Neuronal stem cell (in vitro differentiated cells): ENCODE results near the gene RRP1B.
"Not testable (repeated sequence)": the region's sequence is repeated elsewhere in the genome, so short reads cannot be mapped to it uniquely, and the experiment has no call there.

Experiments used
- DNase-seq: peaks from one replicate; pipeline ENCODE4 v3.0.0-alpha.2; 2013; ENCODE audit warnings: low spot score
- H2AFZ ChIP-seq: one replicate; pipeline ENCODE4 v1.6.1; 2013; ENCODE audit warnings: mild to moderate bottlenecking, low read length, inconsistent platforms
- H2AK5ac ChIP-seq: 2 replicates; pipeline ENCODE4 v1.6.1; 2013; ENCODE audit warnings: low read depth, mild to moderate bottlenecking, inconsistent platforms, low read length, moderate library complexity, mixed read lengths
- H2BK120ac ChIP-seq: 2 replicates; pipeline ENCODE4 v1.6.1; 2013; ENCODE audit warnings: low read depth, mild to moderate bottlenecking, inconsistent platforms, low read length, moderate library complexity, mixed read lengths
- H2BK12ac ChIP-seq: one replicate; pipeline ENCODE4 v1.6.1; 2013; ENCODE audit warnings: low read length, inconsistent platforms
- H2BK15ac ChIP-seq: 2 replicates; pipeline ENCODE4 v1.6.1; 2013; ENCODE audit warnings: mild to moderate bottlenecking, low read length, inconsistent platforms, mixed read lengths
- H2BK5ac ChIP-seq: one replicate; pipeline ENCODE4 v1.6.1; 2013; ENCODE audit warnings: inconsistent platforms, mild to moderate bottlenecking, low read length, moderate library complexity
- H3K14ac ChIP-seq: one replicate; pipeline ENCODE4 v1.6.1; 2013; ENCODE audit warnings: low read length, inconsistent platforms
- H3K18ac ChIP-seq: 2 replicates; pipeline ENCODE4 v1.6.1; 2013; ENCODE audit warnings: low read length, inconsistent platforms
- H3K23ac ChIP-seq: 2 replicates; pipeline ENCODE4 v1.6.1; 2013; ENCODE audit warnings: low read depth, mild to moderate bottlenecking, mixed read lengths, low read length, inconsistent platforms; ENCODE audit not compliant: poor library complexity
- H3K27ac ChIP-seq: replicated peaks from 3 replicates; pipeline ENCODE4 v1.5.1; 2013; ENCODE audit warnings: low read length, inconsistent platforms
- H3K27me3 ChIP-seq, 3 experiments: 2 replicates each; pipeline ENCODE4 v1.6.1; 2013; ENCODE audit warnings: low read length in 3 of 3, mild to moderate bottlenecking in 2 of 3, inconsistent platforms in 1 of 3, low read depth in 1 of 3, mixed read lengths in 1 of 3, moderate library complexity in 1 of 3; ENCODE audit not compliant: control insufficient read depth in 3 of 3, insufficient read depth in 3 of 3
- H3K36me3 ChIP-seq, 2 donors: replicated peaks in 1 of 2; 2 replicates each; pipeline ENCODE4 v1.6.1; 2013; ENCODE audit warnings: low read length in 2 of 2; ENCODE audit not compliant: control insufficient read depth in 2 of 2, insufficient read depth in 2 of 2
- H3K4ac ChIP-seq: 2 replicates; pipeline ENCODE4 v1.6.1; 2013; ENCODE audit warnings: inconsistent platforms, mild to moderate bottlenecking, low read length, moderate library complexity
- H3K4me1 ChIP-seq, 2 donors: 1 replicate in 1 of 2; 2 replicates in 1 of 2; pipeline ENCODE4 v1.6.1; 2013; ENCODE audit warnings: low read length in 2 of 2, low read depth in 1 of 2; ENCODE audit not compliant: control insufficient read depth in 2 of 2, insufficient read depth in 1 of 2
- H3K4me2 ChIP-seq: one replicate; pipeline ENCODE4 v1.6.1; 2013; ENCODE audit warnings: mild to moderate bottlenecking, low read length, inconsistent platforms; ENCODE audit not compliant: insufficient read depth, poor library complexity, severe bottlenecking
- H3K4me3 ChIP-seq, 2 donors: 2 replicates each; pipeline ENCODE4 v1.5.1; 2013; ENCODE audit warnings: low read length in 2 of 2, mild to moderate bottlenecking in 2 of 2, inconsistent platforms in 1 of 2, moderate library complexity in 1 of 2
- H3K79me1 ChIP-seq: one replicate; pipeline ENCODE4 v1.6.1; 2013; ENCODE audit warnings: low read depth, mild to moderate bottlenecking, inconsistent platforms, low read length, moderate library complexity
- H3K9ac ChIP-seq: one replicate; pipeline ENCODE4 v1.6.1; 2013; ENCODE audit warnings: mild to moderate bottlenecking, low read depth, low read length, inconsistent platforms; ENCODE audit not compliant: poor library complexity
- H3K9me3 ChIP-seq, 2 donors: replicated peaks in 1 of 2; 2 replicates each; pipeline versions ENCODE3 to v1.6.1; 2013; ENCODE audit warnings: low read length in 2 of 2, mild to moderate bottlenecking in 2 of 2, inconsistent platforms in 1 of 2, low read depth in 1 of 2, mixed read lengths in 1 of 2, moderate library complexity in 1 of 2; ENCODE audit not compliant: control insufficient read depth in 2 of 2, insufficient read depth in 1 of 2
- H4K8ac ChIP-seq: one replicate; pipeline ENCODE4 v1.6.1; 2013; ENCODE audit warnings: low read depth, mild to moderate bottlenecking, inconsistent platforms, low read length, moderate library complexity
- H4K91ac ChIP-seq: one replicate; pipeline ENCODE4 v1.6.1; 2013; ENCODE audit warnings: low read length, low read depth, mild to moderate bottlenecking, inconsistent platforms; ENCODE audit not compliant: poor library complexity
- WGBS, 2 donors: extraction: QIAGEN DNeasy Blood & Tissue Kit; methylation state at CpG; one replicate each; pipeline ENCODE4 v1.1.7; 2013; ENCODE audit warnings: missing lambda C conversion rate in 2 of 2, mixed read lengths in 1 of 2; ENCODE audit not compliant: insufficient read length in 2 of 2, insufficient replicate concordance in 1 of 2; ENCODE audit errors: extremely low coverage in 2 of 2; 5-methylcytosine and 5-hydroxymethylcytosine counted together

Gene RRP1B

DNA sequence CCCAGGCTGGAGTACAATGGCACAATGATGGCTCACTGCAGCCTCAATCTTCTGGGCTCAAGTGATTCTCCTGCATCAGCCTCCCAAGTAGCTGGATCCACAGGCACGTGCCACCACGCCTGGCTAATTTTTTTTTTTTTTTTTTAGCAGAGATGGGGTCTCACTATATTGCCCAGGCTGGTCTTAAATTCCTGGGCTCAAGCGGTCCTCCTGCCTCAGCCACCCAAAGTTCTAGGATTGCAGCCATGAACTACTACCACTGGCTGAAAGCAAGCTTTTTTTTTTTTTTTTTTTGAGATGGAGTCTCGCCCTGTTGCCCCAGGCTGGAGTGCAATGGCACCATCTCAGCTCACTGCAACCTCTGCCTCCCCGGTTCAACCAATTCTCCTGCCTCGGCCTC, 53.8 kb downstream of the RRP1B start:
- not testable (repeated sequence) for H3K14ac ChIP-seq, H3K18ac ChIP-seq, H3K9me3 ChIP-seq, DNase-seq, H3K4me2 ChIP-seq, H3K36me3 ChIP-seq, H4K91ac ChIP-seq, H3K4ac ChIP-seq, H4K8ac ChIP-seq, H3K27me3 ChIP-seq, H3K27ac ChIP-seq, H3K4me3 ChIP-seq, H3K23ac ChIP-seq, H2AFZ ChIP-seq, H2BK5ac ChIP-seq, H2BK120ac ChIP-seq, H3K9ac ChIP-seq, H3K79me1 ChIP-seq, H3K4me1 ChIP-seq, H2AK5ac ChIP-seq, H2BK15ac ChIP-seq, H2BK12ac ChIP-seq
- no CpG with 5 or more reads among the region's 6 CpGs for WGBS, 2 donors

DNA sequence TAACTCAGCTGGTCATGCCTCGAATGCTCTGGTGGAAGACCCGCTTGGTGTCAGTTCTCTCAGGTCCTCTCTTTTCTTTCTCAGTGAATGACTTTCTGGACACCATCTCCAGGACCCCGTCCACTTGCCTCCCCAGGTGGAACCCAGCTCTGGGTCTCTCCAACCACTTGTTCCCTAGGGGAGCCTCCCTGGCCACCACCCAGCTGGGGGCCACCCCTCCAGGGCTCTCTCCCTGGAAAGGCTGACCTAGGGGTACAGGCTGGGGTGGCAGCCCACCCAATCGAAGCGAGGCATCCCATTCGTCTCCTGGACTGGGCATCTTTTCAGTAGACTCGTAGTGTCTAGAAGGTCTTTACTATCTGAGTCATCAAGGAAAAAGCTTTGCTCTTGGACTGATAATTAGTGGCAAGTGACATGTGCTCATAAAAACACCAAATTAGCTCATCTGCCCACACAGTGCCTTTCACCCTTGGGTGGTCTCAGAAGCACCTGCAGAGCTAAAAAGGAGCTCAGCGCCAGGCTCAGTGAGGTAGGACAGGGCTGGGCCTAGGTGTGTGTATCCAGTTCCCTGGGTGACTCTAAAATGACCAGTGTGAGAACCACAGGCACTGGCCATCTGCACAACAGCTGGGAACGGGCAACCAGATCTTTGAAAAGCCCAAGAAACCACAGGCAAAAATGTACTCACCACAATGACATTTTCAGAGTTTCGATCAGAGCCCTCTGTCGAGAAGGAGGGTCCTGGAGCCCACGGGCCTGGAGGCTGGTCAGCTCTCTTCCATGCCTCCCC, 57.2 kb downstream of the RRP1B start:
- Histone ChIP-seq H3K23ac (no peak overlapping the region), H2AK5ac (peak overlapping the region; percentile 74), H3K14ac (no peak overlapping the region), H2BK5ac (no peak overlapping the region), H3K9ac (no peak overlapping the region), H3K9me3 (peaks cover 0 to 2% of the 10 kb centered on the region in 2 donors), H3K27me3 (peaks cover 0 to 22% (median 10%) of the 10 kb centered on the region in 3 experiments), H2AFZ (no peak overlapping the region), H4K8ac (no peak overlapping the region), H2BK15ac (no peak overlapping the region), H4K91ac (no peak overlapping the region), H3K18ac (no peak overlapping the region), H2BK12ac (no peak overlapping the region), H3K4me3 (no peak overlapping the region), H3K4me2 (no peak overlapping the region), H3K4me1 (peaks cover 6 to 12% of the 10 kb centered on the region in 2 donors), H3K27ac (no peak overlapping the region), H3K36me3 (peaks cover 0 to 4% of the 10 kb centered on the region in 2 donors), H3K79me1 (peaks cover 14% of the 10 kb centered on the region), H3K4ac (no peak overlapping the region), H2BK120ac (no peak overlapping the region)
- DNase-seq, result no peak
- no CpG with 5 or more reads among the region's 12 CpGs for WGBS, 2 donors

DNA sequence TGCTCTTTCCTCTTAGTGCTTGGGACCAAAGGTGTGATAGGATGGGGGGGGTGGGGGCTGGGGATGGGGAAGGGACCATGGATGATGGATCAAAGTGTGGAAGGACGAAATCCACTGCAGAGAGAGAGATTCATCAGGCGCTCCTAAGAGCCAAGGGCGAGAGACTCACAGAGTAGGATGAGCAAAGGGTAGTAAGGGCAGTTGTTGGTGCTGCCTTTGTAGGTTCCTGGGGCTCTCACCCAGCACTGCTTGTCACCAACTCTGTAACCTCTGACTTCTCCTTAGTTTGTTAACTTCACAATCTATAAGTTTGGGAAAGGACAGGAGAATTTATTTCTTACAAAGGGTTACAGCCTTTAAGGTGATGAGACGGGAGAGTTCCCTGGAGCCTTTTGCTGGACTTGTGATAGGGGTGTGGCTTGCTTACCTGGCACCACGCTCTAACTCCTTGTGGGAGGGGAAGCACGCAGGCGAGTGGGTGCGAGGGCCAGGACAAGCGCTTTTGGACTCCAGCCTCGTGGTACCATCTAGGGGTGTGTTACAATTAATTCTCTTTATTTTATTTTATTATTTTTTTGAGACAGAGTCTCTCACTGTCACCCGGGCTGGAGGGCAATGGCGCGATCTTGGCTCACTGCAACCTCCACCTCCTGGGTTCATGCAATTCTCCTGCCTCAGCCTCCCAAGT, 58.0 kb downstream of the RRP1B start:
- H3K14ac ChIP-seq, result no peak overlapping the region
- no peak overlapping the region for H3K4ac ChIP-seq
- peaks cover 6 to 12% of the 10 kb centered on the region in 2 donors for H3K4me1 ChIP-seq
- no peak overlapping the region for H2BK15ac ChIP-seq
- no peak overlapping the region for H3K18ac ChIP-seq
- H3K79me1 ChIP-seq, result peaks cover 14% of the 10 kb centered on the region
- H3K9ac ChIP-seq, result no peak overlapping the region
- H3K9me3 ChIP-seq, result peaks cover 0 to 2% of the 10 kb centered on the region in 2 donors
- no peak overlapping the region for H2BK120ac ChIP-seq
- DNase-seq, result no peak
- H3K4me2 ChIP-seq, result no peak overlapping the region
- H2AK5ac ChIP-seq, result peak overlapping the region; percentile 74
- no peak overlapping the region for H2BK5ac ChIP-seq
- H3K27me3 ChIP-seq, result peaks cover 0 to 22% (median 9%) of the 10 kb centered on the region in 3 experiments
- H2AFZ ChIP-seq, result no peak overlapping the region
- H4K8ac ChIP-seq, result no peak overlapping the region
- no CpG with 5 or more reads among the region's 13 CpGs for WGBS, 2 donors
- H2BK12ac ChIP-seq, result no peak overlapping the region
- H3K23ac ChIP-seq, result no peak overlapping the region
- peaks cover 0 to 4% of the 10 kb centered on the region in 2 donors for H3K36me3 ChIP-seq
- H4K91ac ChIP-seq, result no peak overlapping the region
- no peak overlapping the region for H3K27ac ChIP-seq
- no peak overlapping the region for H3K4me3 ChIP-seq
